BLaER1 treated with 17β-estradiol and CSF1 and Interleukin-3, amounts not matched to agents 10 nM and 100 nM (cell line): ENCODE results near the gene BUD31.
"Not testable (repeated sequence)": the region's sequence is repeated elsewhere in the genome, so short reads cannot be mapped to it uniquely, and the experiment has no call there.

Experiments used
- H3K27ac ChIP-seq, 11 experiments: shearing (Covaris generic); formaldehyde crosslinking; 2 replicates each; pipeline ENCODE4 v1.8.1; 2022
- H3K27me3 ChIP-seq, 11 experiments: shearing (Covaris generic); formaldehyde crosslinking; 2 replicates each; pipeline ENCODE4 v1.8.1; 2022
- H3K36me3 ChIP-seq, 11 experiments: shearing (Covaris generic); formaldehyde crosslinking; 2 replicates each; pipeline ENCODE4 v1.8.1; 2022
- H3K4me1 ChIP-seq, 10 experiments: shearing (Covaris generic); formaldehyde crosslinking; 2 replicates each; pipeline ENCODE4 v1.8.1; 2022
- H3K4me2 ChIP-seq, 11 experiments: shearing (Covaris generic); formaldehyde crosslinking; 2 replicates each; pipeline ENCODE4 v1.8.1; 2022
- H3K4me3 ChIP-seq, 10 experiments: shearing (Covaris generic); formaldehyde crosslinking; 2 replicates each; pipeline ENCODE4 v1.8.1; 2022
- H3K9ac ChIP-seq, 11 experiments: shearing (Covaris generic); formaldehyde crosslinking; 2 replicates each; pipeline ENCODE4 v1.8.1; 2022
- H3K9me3 ChIP-seq, 11 experiments: shearing (Covaris generic); formaldehyde crosslinking; replicated peaks in 1 of 11; 2 replicates each; pipeline ENCODE4 v1.8.1; 2022
- H4K20me1 ChIP-seq, 11 experiments: shearing (Covaris generic); formaldehyde crosslinking; 2 replicates each; pipeline ENCODE4 v1.8.1; 2022
- Cebpa-rat ChIP-seq, 11 experiments: shearing (Covaris generic); IDR thresholded peaks; 2 replicates each; pipeline ENCODE4 v1.8.1; 2022

BUD31 gene

GRCh38 chr7:99424932-99425730 is 16.4 kb downstream of the BUD31 start:
- no peak overlapping the region for H3K27ac ChIP-seq
- no peak overlapping the region for H3K9ac ChIP-seq
- TF ChIP-seq Cebpa-rat (IDR thresholded peaks at IDR 0.05) = no peak
- no peaks in the 10 kb centered on the region for H3K9me3 ChIP-seq
- H3K4me3 ChIP-seq = no peak overlapping the region
- H3K27me3 ChIP-seq = no peaks in the 10 kb centered on the region
- H3K4me1 ChIP-seq = peaks cover 0 to 3% (median 2%) of the 10 kb centered on the region in 10 experiments; a peak in 10 of 20 replicates
- H4K20me1 ChIP-seq = peaks cover 0 to 68% (median 52%) of the 10 kb centered on the region in 11 experiments; a peak in 21 of 22 replicates
- H3K4me2 ChIP-seq = no peak overlapping the region
- peaks cover 77 to 87% (median 81%) of the 10 kb centered on the region in 11 experiments for H3K36me3 ChIP-seq

GRCh38 chr7:99428972-99429566 is 20.3 kb downstream of the BUD31 start:
- Histone ChIP-seq H3K9me3 (no peaks in the 10 kb centered on the region), H3K36me3 (peaks cover 74 to 87% (median 81%) of the 10 kb centered on the region in 11 experiments), H4K20me1 (peaks cover 0 to 65% (median 27%) of the 10 kb centered on the region in 11 experiments; a peak in 14 of 22 replicates), H3K27ac (no peak overlapping the region), H3K4me2 (no peak overlapping the region), H3K9ac (no peak overlapping the region), H3K4me1 (no peaks in the 10 kb centered on the region), H3K4me3 (no peak overlapping the region), H3K27me3 (no peaks in the 10 kb centered on the region)
- no peak for TF ChIP-seq Cebpa-rat (IDR thresholded peaks at IDR 0.05)

- Histone ChIP-seq H4K20me1 (peaks cover 0 to 63% (median 24%) of the 10 kb centered on the region in 11 experiments; a peak in 14 of 22 replicates), H3K4me3 (no peak overlapping the region), H3K4me1 (no peaks in the 10 kb centered on the region), H3K9me3 (no peaks in the 10 kb centered on the region), H3K27ac (no peak overlapping the region), H3K4me2 (no peak overlapping the region), H3K9ac (peak overlapping the region in 1 of 11 experiments; percentile 9; a peak in 1 of 22 replicates), H3K36me3 (peaks cover 74 to 87% (median 81%) of the 10 kb centered on the region in 11 experiments), H3K27me3 (no peaks in the 10 kb centered on the region)
- no peak for TF ChIP-seq Cebpa-rat (IDR thresholded peaks at IDR 0.05)
These were observed 21.0 kb downstream of the BUD31 start for GRCh38 chr7:99429756-99430155.

- Histone ChIP-seq H3K4me1 (peaks cover 2 to 11% (median 7%) of the 10 kb centered on the region in 10 experiments; a peak in 16 of 20 replicates), H4K20me1 (peaks cover 0 to 75% (median 40%) of the 10 kb centered on the region in 11 experiments; a peak in 15 of 22 replicates), H3K36me3 (peaks cover 71 to 92% (median 83%) of the 10 kb centered on the region in 11 experiments)
- H3K4me2 ChIP-seq, H3K4me3 ChIP-seq, H3K9me3 ChIP-seq, H3K27me3 ChIP-seq, H3K27ac ChIP-seq, H3K9ac ChIP-seq: not testable (repeated sequence)
These were observed 23.2 kb downstream of the BUD31 start for GRCh38 chr7:99431756-99432540.

GRCh38 chr7:99433158-99433557 is 24.4 kb downstream of the BUD31 start:
- Histone ChIP-seq H4K20me1 (peaks cover 0 to 79% (median 45%) of the 10 kb centered on the region in 11 experiments; a peak in 15 of 22 replicates), H3K4me2 (no peak overlapping the region), H3K4me3 (no peak overlapping the region), H3K4me1 (peaks cover 13 to 22% (median 18%) of the 10 kb centered on the region in 10 experiments), H3K36me3 (peaks cover 67 to 92% (median 79%) of the 10 kb centered on the region in 11 experiments), H3K9ac (0 out of 22 replicates have a peak overlapping the region, but pooled peaks of 1 of the 11 experiments have one; percentile 2), H3K27ac (no peak overlapping the region), H3K9me3 (no peaks in the 10 kb centered on the region), H3K27me3 (no peaks in the 10 kb centered on the region)
- no peak for TF ChIP-seq Cebpa-rat (IDR thresholded peaks at IDR 0.05)

- Histone ChIP-seq H3K4me2 (peak overlapping the region; percentile 82 to 98 (median 94)), H3K4me3 (peak overlapping the region; percentile 87 to 99 (median 94)), H3K9me3 (no peaks in the 10 kb centered on the region), H3K36me3 (peaks cover 24 to 72% (median 50%) of the 10 kb centered on the region in 11 experiments), H3K27me3 (no peaks in the 10 kb centered on the region), H3K27ac (peak overlapping the region; percentile 80 to 96 (median 88)), H4K20me1 (peaks cover 11 to 86% (median 65%) of the 10 kb centered on the region in 11 experiments; a peak in 21 of 22 replicates), H3K9ac (peak overlapping the region; percentile 89 to 97 (median 93)), H3K4me1 (peaks cover 24 to 57% (median 40%) of the 10 kb centered on the region in 10 experiments)
- TF ChIP-seq Cebpa-rat (IDR thresholded peaks at IDR 0.05) = no peak
These were observed 29.3 kb downstream of the BUD31 start for GRCh38 chr7:99437946-99438572.

- Histone ChIP-seq H3K4me3 (peak within 1 kb of the TSS; percentile 87 to 99 (median 94)), H3K27ac (peak within 1 kb of the TSS; percentile 80 to 96 (median 88)), H4K20me1 (peaks cover 11 to 86% (median 61%) of the 10 kb centered on the region in 11 experiments; a peak in 21 of 22 replicates), H3K9ac (peak within 1 kb of the TSS; percentile 89 to 97 (median 93)), H3K9me3 (no peaks in the 10 kb centered on the region), H3K36me3 (peaks cover 24 to 72% (median 50%) of the 10 kb centered on the region in 11 experiments), H3K4me1 (peaks cover 24 to 59% (median 40%) of the 10 kb centered on the region in 10 experiments), H3K27me3 (no peaks in the 10 kb centered on the region), H3K4me2 (peak within 1 kb of the TSS; percentile 82 to 98 (median 94))
- no peak for TF ChIP-seq Cebpa-rat (IDR thresholded peaks at IDR 0.05)
These were observed 30.1 kb downstream of the BUD31 start, which contains the start of the genes CPSF4 and PTCD1 for GRCh38 chr7:99438573-99439480. Gene CPSF4 (plus strand): TSS chr7:99438943. CDS start chr7:99439083, 140 bp downstream. Gene PTCD1 (minus strand): TSS chr7:99438798. CDS start chr7:99435242, 3,556 bp downstream.
